H9 (cell line): Measurements from ENCODE around the gene TRABD2B. TPM values are rescaled to one million over a fixed set of nuclear protein-coding genes. Genes with fewer than 3 reads are reported as not detected.

ENCODE experiments used
- DNase-seq: peaks from one replicate; pipeline ENCODE4 v3.0.0-alpha.2; 2017
- H2AFZ ChIP-seq: one replicate; pipeline ENCODE4 v1.6.1; 2013; ENCODE audit warnings: mild to moderate bottlenecking, low read length, control low read depth, moderate library complexity
- H2AK5ac ChIP-seq: 2 replicates; pipeline ENCODE4 v1.6.1; 2013; ENCODE audit warnings: low read length, control low read depth, mixed read lengths; ENCODE audit not compliant: insufficient read length
- H2BK120ac ChIP-seq: one replicate; pipeline ENCODE4 v1.6.1; 2013; ENCODE audit warnings: low read depth, mild to moderate bottlenecking, low read length, control low read depth, inconsistent platforms; ENCODE audit not compliant: poor library complexity, severe bottlenecking
- H2BK12ac ChIP-seq: 2 replicates; pipeline ENCODE4 v1.6.1; 2013; ENCODE audit warnings: low read length, control low read depth, mixed read lengths, low read depth; ENCODE audit not compliant: insufficient read length
- H2BK15ac ChIP-seq: 2 replicates; pipeline ENCODE4 v1.6.1; 2013; ENCODE audit warnings: low read depth, low read length, control low read depth
- H2BK20ac ChIP-seq: one replicate; pipeline ENCODE4 v1.6.1; 2013; ENCODE audit warnings: low read depth, mild to moderate bottlenecking, low read length, control low read depth, inconsistent platforms; ENCODE audit not compliant: poor library complexity, severe bottlenecking
- H2BK5ac ChIP-seq: 2 replicates; pipeline ENCODE4 v1.6.1; 2013; ENCODE audit warnings: low read length, control low read depth, mixed read lengths; ENCODE audit not compliant: insufficient read length
- H3K14ac ChIP-seq: 2 replicates; pipeline ENCODE4 v1.6.1; 2013; ENCODE audit warnings: low read length, control low read depth; ENCODE audit not compliant: insufficient read depth
- H3K18ac ChIP-seq: 2 replicates; pipeline ENCODE4 v1.6.1; 2013; ENCODE audit warnings: low read depth, mild to moderate bottlenecking, mixed read lengths, low read length, control low read depth; ENCODE audit not compliant: insufficient read length
- H3K23ac ChIP-seq: 2 replicates; pipeline ENCODE4 v1.6.1; 2013; ENCODE audit warnings: low read length, control low read depth, mixed read lengths, low read depth; ENCODE audit not compliant: insufficient read length
- H3K23me2 ChIP-seq: 2 replicates; pipeline ENCODE4 v1.6.1; 2013; ENCODE audit warnings: low read depth, mild to moderate bottlenecking, mixed read lengths, low read length, control low read depth; ENCODE audit not compliant: insufficient read length, poor library complexity, severe bottlenecking
- H3K27ac ChIP-seq: 2 replicates; pipeline ENCODE4 v1.5.1; 2013; ENCODE audit warnings: low read length, control low read depth, mixed read lengths, low read depth; ENCODE audit not compliant: insufficient read length
- H3K27me3 ChIP-seq: 2 replicates; pipeline ENCODE4 v1.6.1; 2013; ENCODE audit warnings: low read length, control low read depth, inconsistent platforms; ENCODE audit not compliant: insufficient read depth
- H3K4ac ChIP-seq: 2 replicates; pipeline ENCODE4 v1.6.1; 2013; ENCODE audit warnings: low read depth, mild to moderate bottlenecking, control low read depth, inconsistent platforms, low read length, moderate library complexity
- H3K4me1 ChIP-seq: 2 replicates; pipeline ENCODE4 v1.6.1; 2013; ENCODE audit warnings: low read length, control low read depth, inconsistent platforms; ENCODE audit not compliant: insufficient read depth
- H3K4me2 ChIP-seq: 2 replicates; pipeline ENCODE4 v1.6.1; 2013; ENCODE audit warnings: low read length, control low read depth, mixed read lengths; ENCODE audit not compliant: insufficient read length, insufficient read depth
- H3K56ac ChIP-seq: 2 replicates; pipeline ENCODE4 v1.6.1; 2013; ENCODE audit warnings: low read depth, mild to moderate bottlenecking, mixed read lengths, low read length, control low read depth; ENCODE audit not compliant: insufficient read length
- H3K79me1 ChIP-seq: 2 replicates; pipeline ENCODE4 v1.6.1; 2013; ENCODE audit warnings: low read depth, mild to moderate bottlenecking, moderate library complexity, low read length, control low read depth, inconsistent platforms; ENCODE audit not compliant: insufficient read depth, poor library complexity, severe bottlenecking
- H3K79me2 ChIP-seq: 2 replicates; pipeline ENCODE4 v1.6.1; 2013; ENCODE audit warnings: low read length, control low read depth, inconsistent platforms; ENCODE audit not compliant: insufficient read depth
- H3K9ac ChIP-seq: 2 replicates; pipeline ENCODE4 v1.6.1; 2013; ENCODE audit warnings: low read length, control low read depth, mixed read lengths; ENCODE audit not compliant: insufficient read length; ENCODE audit errors: extremely low read depth
- H3K9me3 ChIP-seq: one replicate; pipeline ENCODE4 v1.6.1; 2013; ENCODE audit warnings: low read depth, low read length, inconsistent platforms; ENCODE audit not compliant: control insufficient read depth
- H3T11ph ChIP-seq: one replicate; pipeline ENCODE4 v1.6.1; 2013; ENCODE audit warnings: mild to moderate bottlenecking, low read length, control low read depth, inconsistent platforms
- H4K20me1 ChIP-seq: one replicate; pipeline ENCODE4 v1.6.1; 2013; ENCODE audit not compliant: control insufficient read depth, insufficient read length, insufficient read depth
- H4K5ac ChIP-seq: 2 replicates; pipeline ENCODE4 v1.6.1; 2013; ENCODE audit warnings: low read depth, mild to moderate bottlenecking, mixed read lengths, low read length, control low read depth; ENCODE audit not compliant: insufficient read length
- H4K8ac ChIP-seq: replicated peaks from 2 replicates; pipeline ENCODE4 v1.6.1; 2013; ENCODE audit warnings: low read length, control low read depth, mixed read lengths, low read depth; ENCODE audit not compliant: insufficient read length
- H4K91ac ChIP-seq: 2 replicates; pipeline ENCODE4 v1.6.1; 2013; ENCODE audit warnings: low read depth, mild to moderate bottlenecking, moderate library complexity, mixed read lengths, low read length, control low read depth; ENCODE audit not compliant: insufficient read length
- H3K27ac Mint-ChIP-seq, 3 experiments: 2 replicates in 2 of 3; 3 replicates in 1 of 3; pipeline ENCODE4 v1.8.0; 2020 to 2021; ENCODE audit warnings: mixed read lengths in 3 of 3, mild to moderate bottlenecking in 1 of 3, moderate library complexity in 1 of 3
- H3K27me3 Mint-ChIP-seq: 2 replicates; pipeline ENCODE4 v1.8.0; 2021; ENCODE audit warnings: low read depth, mild to moderate bottlenecking, moderate library complexity, mixed read lengths
- H3K36me3 Mint-ChIP-seq, 3 experiments: 2 replicates in 2 of 3; 3 replicates in 1 of 3; pipeline ENCODE4 v1.8.0; 2020 to 2021; ENCODE audit warnings: low read depth in 3 of 3, mixed read lengths in 3 of 3; ENCODE audit not compliant: insufficient read depth in 1 of 3
- H3K4me1 Mint-ChIP-seq, 2 experiments: 2 replicates each; pipeline ENCODE4 v1.8.0; 2020; ENCODE audit warnings: mixed read lengths in 2 of 2
- H3K4me3 Mint-ChIP-seq, 2 experiments: 2 replicates in 1 of 2; 3 replicates in 1 of 2; pipeline ENCODE4 v1.8.0; 2020 to 2021; ENCODE audit warnings: mild to moderate bottlenecking in 2 of 2, mixed read lengths in 2 of 2, moderate library complexity in 1 of 2
- H3K9me3 Mint-ChIP-seq, 2 experiments: 2 replicates in 1 of 2; 3 replicates in 1 of 2; pipeline ENCODE4 v1.8.0; 2020; ENCODE audit warnings: mild to moderate bottlenecking in 2 of 2, mixed read lengths in 2 of 2, moderate library complexity in 1 of 2
- CTCF ChIP-seq: fragments of 200-600 bp; sonication (generic); conservative IDR thresholded peaks from 3 replicates; pipeline ENCODE4 v1.8.0; 2021; ENCODE audit warnings: antibody characterized with exemption, mild to moderate bottlenecking
- WGBS: extraction: QIAGEN DNeasy Blood & Tissue Kit; methylation state at CpG from one replicate; pipeline ENCODE4 v1.1.7; 2013; ENCODE audit warnings: missing lambda C conversion rate, low lambda C conversion rate, mixed read lengths; ENCODE audit not compliant: insufficient read length; ENCODE audit errors: extremely low coverage; 5-methylcytosine and 5-hydroxymethylcytosine counted together
- total RNA-seq: library from RNA; stranded (reverse); gene quantifications from 2 replicates; pipeline ENCODE4 v1.2.1, GENCODE V29; 2021

The TRABD2B gene
- total RNA-seq, 1 experiment from 2014 or later: 2.3 TPM

GRCh38 chr1:47999097-47999496 lies 1.9 kb upstream of the TRABD2B start:
- no peak overlapping the region for H4K5ac ChIP-seq
- no peak overlapping the region for H3K27ac Mint-ChIP-seq
- H3K9me3 ChIP-seq: no peaks in the 10 kb centered on the region
- H3K9me3 Mint-ChIP-seq: no peaks in the 10 kb centered on the region; a peak in 1 of 5 replicates
- H4K8ac ChIP-seq: no peak overlapping the region
- H3K23me2 ChIP-seq: peaks cover 3% of the 10 kb centered on the region
- H3K79me1 ChIP-seq: no peaks in the 10 kb centered on the region
- no peak overlapping the region for H3K56ac ChIP-seq
- H3K27me3 Mint-ChIP-seq: peaks cover 52% of the 10 kb centered on the region
- peaks cover 2 to 4% (median 4%) of the 10 kb centered on the region in 3 experiments; a peak in 4 of 7 replicates for H3K36me3 Mint-ChIP-seq
- no peak overlapping the region for H2BK20ac ChIP-seq
- peaks cover 42 to 46% of the 10 kb centered on the region in 2 experiments for H3K4me1 Mint-ChIP-seq
- H2BK12ac ChIP-seq: no peak overlapping the region
- H3K79me2 ChIP-seq: no peaks in the 10 kb centered on the region
- no peak overlapping the region for H3K27ac ChIP-seq
- no peak overlapping the region for H3K9ac ChIP-seq
- peaks cover 2% of the 10 kb centered on the region for H4K20me1 ChIP-seq
- no peak overlapping the region for H4K91ac ChIP-seq
- no peak overlapping the region for H3K4me3 Mint-ChIP-seq
- H3K4me2 ChIP-seq: no peak overlapping the region
- H2BK15ac ChIP-seq: no peak overlapping the region
- H3T11ph ChIP-seq: no peak overlapping the region
- H3K27me3 ChIP-seq: peaks cover 19% of the 10 kb centered on the region; the same call in 1 of the 2 replicates
- DNase-seq: peak; percentile 19
- no peak overlapping the region for H2BK5ac ChIP-seq
- no peak overlapping the region for H2AFZ ChIP-seq
- H2BK120ac ChIP-seq: no peak overlapping the region
- TF ChIP-seq CTCF: no peak
- no peak overlapping the region for H3K14ac ChIP-seq
- H3K4me1 ChIP-seq: no peaks in the 10 kb centered on the region; the same call in 1 of the 2 replicates
- no peak overlapping the region for H3K4ac ChIP-seq
- no peak overlapping the region for H3K18ac ChIP-seq
- no peak overlapping the region for H3K23ac ChIP-seq
- H2AK5ac ChIP-seq: no peak overlapping the region
- no CpG with 5 or more reads among the region's 4 CpGs for WGBS
